NCI-H1417 treated with DMSO at 0.1 percent for 48 hours (cell line): ENCODE results near the gene DHRSX.
"Not testable (repeated sequence)": the region's sequence is repeated elsewhere in the genome, so short reads cannot be mapped to it uniquely, and the experiment has no call there.

ENCODE experiments used
- DNase-seq: peaks from one replicate; lab custom pipeline; 2025; lab: John Stamatoyannopoulos, UW

Gene DHRSX

GRCh38 chrX:2474963-2475726, 25.6 kb downstream of the DHRSX start:
- DNase-seq = no peak

- no peak for DNase-seq
These were observed 26.4 kb downstream of the DHRSX start for GRCh38 chrX:2474280-2474962.

GRCh38 chrX:2473064-2473463, 27.7 kb downstream of the DHRSX start:
- not testable (repeated sequence) for DNase-seq

- no peak for DNase-seq
These were observed 29.1 kb downstream of the DHRSX start for GRCh38 chrX:2471641-2472040.

- not testable (repeated sequence) for DNase-seq
These were observed 29.6 kb downstream of the DHRSX start for GRCh38 chrX:2471126-2471525.

GRCh38 chrX:2469852-2470251, 30.9 kb downstream of the DHRSX start:
- not testable (repeated sequence) for DNase-seq

- DNase-seq = no peak
These were observed 31.5 kb downstream of the DHRSX start for GRCh38 chrX:2469196-2469685.

- no peak for DNase-seq
These were observed 32.2 kb downstream of the DHRSX start for GRCh38 chrX:2468261-2469195.

- DNase-seq = no peak
These were observed 33.7 kb downstream of the DHRSX start for GRCh38 chrX:2466876-2467656.

- no peak for DNase-seq
These were observed 36.1 kb downstream of the DHRSX start for GRCh38 chrX:2464677-2465166.

- DNase-seq = no peak
These were observed 36.7 kb downstream of the DHRSX start for GRCh38 chrX:2463973-2464676.

GRCh38 chrX:2463481-2463880, 37.3 kb downstream of the DHRSX start:
- not testable (repeated sequence) for DNase-seq

GRCh38 chrX:2462780-2463179, 38.0 kb downstream of the DHRSX start:
- DNase-seq = no peak

- DNase-seq = no peak
These were observed 38.7 kb downstream of the DHRSX start for GRCh38 chrX:2462074-2462473.

- DNase-seq = no peak
These were observed 39.1 kb downstream of the DHRSX start for GRCh38 chrX:2461711-2462016.

- DNase-seq = not testable (repeated sequence)
These were observed 39.7 kb downstream of the DHRSX start for GRCh38 chrX:2460821-2461710.

- DNase-seq = not testable (repeated sequence)
These were observed 40.7 kb downstream of the DHRSX start for GRCh38 chrX:2460048-2460447.

- no peak for DNase-seq
These were observed 42.5 kb downstream of the DHRSX start for GRCh38 chrX:2458309-2458708.

GRCh38 chrX:2457289-2458133, 43.3 kb downstream of the DHRSX start:
- DNase-seq = no peak
